Thymus (tissue), 11 donors: ENCODE data around the gene KRTAP4-16. TPM values are rescaled to one million over a fixed set of nuclear protein-coding genes. Genes with fewer than 3 reads are reported as not detected.
"Not testable (repeated sequence)": the region's sequence is repeated elsewhere in the genome, so short reads cannot be mapped to it uniquely, and the experiment has no call there.

Source experiments
- DNase-seq, 9 donors: peaks; one replicate each; pipeline ENCODE4 v3.0.0-alpha.2; 2013; ENCODE audit warnings: low spot score in 9 of 9, low read depth in 6 of 9, missing footprints in 1 of 9
- H3K27ac ChIP-seq, 2 donors: one replicate each; pipeline ENCODE4 v1.5.1; 2013; ENCODE audit warnings: control low read depth in 1 of 2, low read depth in 1 of 2, low read length in 1 of 2, mild to moderate bottlenecking in 1 of 2, moderate library complexity in 1 of 2
- H3K27me3 ChIP-seq, 2 donors: one replicate each; pipeline ENCODE4 v1.5.1; 2013; ENCODE audit warnings: low read length in 1 of 2; ENCODE audit not compliant: control insufficient read depth in 2 of 2, insufficient read depth in 1 of 2
- H3K36me3 ChIP-seq, 2 donors: one replicate each; pipeline ENCODE4 v1.5.1; 2013; ENCODE audit warnings: low read length in 1 of 2, mild to moderate bottlenecking in 1 of 2, moderate library complexity in 1 of 2; ENCODE audit not compliant: control insufficient read depth in 2 of 2, insufficient read depth in 2 of 2
- H3K4me1 ChIP-seq, 2 donors: one replicate each; pipeline ENCODE4 v1.5.1; 2013; ENCODE audit warnings: low read length in 2 of 2; ENCODE audit not compliant: control insufficient read depth in 2 of 2, insufficient read depth in 2 of 2
- H3K4me3 ChIP-seq, 2 donors: one replicate each; pipeline ENCODE4 v1.5.1; 2013; ENCODE audit warnings: low read length in 2 of 2, control low read depth in 1 of 2, mild to moderate bottlenecking in 1 of 2
- H3K9me3 ChIP-seq, 2 donors: one replicate each; pipeline ENCODE4 v1.5.1; 2013; ENCODE audit warnings: low read length in 1 of 2, mild to moderate bottlenecking in 1 of 2; ENCODE audit not compliant: control insufficient read depth in 2 of 2, insufficient read depth in 1 of 2
- WGBS: extraction: QIAGEN DNeasy Blood & Tissue Kit; methylation state at CpG from one replicate; pipeline ENCODE4 v1.1.7; 2013; 5-methylcytosine and 5-hydroxymethylcytosine counted together
- polyA plus RNA-seq: library from polyadenylated mRNA; stranded (reverse); fragments of 200-250 nt; gene quantifications from one replicate; pipeline ENCODE4 v1.2.3, GENCODE V29; 2013
- total RNA-seq: library from RNA; stranded (reverse); fragments of 120-200 nt; gene quantifications from one replicate; pipeline ENCODE4 v1.2.4, GENCODE V29; 2013
- donor health status: healthy.

The KRTAP4-16 gene
- total and polyA plus RNA-seq, 2 donors: not detected

- H3K4me3 ChIP-seq, H3K9me3 ChIP-seq, H3K4me1 ChIP-seq, H3K27ac ChIP-seq, DNase-seq, H3K27me3 ChIP-seq, H3K36me3 ChIP-seq: not testable (repeated sequence)
- WGBS: 93% methylated on average over 7 of the region's 16 CpGs
Measured at GRCh38 chr17:41065016-41065689, 36.9 kb downstream of the KRTAP4-16 start.

GRCh38 chr17:41064301-41064700 is 37.7 kb downstream of the KRTAP4-16 start:
- 67% methylated on average over 1 of the region's 1 CpG for WGBS
- H3K4me3 ChIP-seq: no peak overlapping the region
- peaks cover 0 to 6% of the 10 kb centered on the region in 2 donors for H3K27me3 ChIP-seq
- H3K27ac ChIP-seq: no peak overlapping the region
- no peak for DNase-seq
- H3K9me3 ChIP-seq: no peaks in the 10 kb centered on the region
- H3K4me1 ChIP-seq: no peaks in the 10 kb centered on the region
- no peaks in the 10 kb centered on the region for H3K36me3 ChIP-seq

- Histone ChIP-seq H3K27ac (no peak overlapping the region), H3K27me3 (peaks cover 0 to 6% of the 10 kb centered on the region in 2 donors), H3K4me1 (no peaks in the 10 kb centered on the region), H3K36me3 (no peaks in the 10 kb centered on the region), H3K9me3 (no peaks in the 10 kb centered on the region), H3K4me3 (no peak overlapping the region)
- DNase-seq: no peak
- 94% methylated on average over 4 of the region's 4 CpGs for WGBS
Measured at GRCh38 chr17:41063449-41063848, 38.6 kb downstream of the KRTAP4-16 start.

- H3K27me3 ChIP-seq: peaks cover 0 to 6% of the 10 kb centered on the region in 2 donors
- no peaks in the 10 kb centered on the region for H3K36me3 ChIP-seq
- no peak for DNase-seq
- no peaks in the 10 kb centered on the region for H3K4me1 ChIP-seq
- H3K4me3 ChIP-seq: no peak overlapping the region
- WGBS: 91% methylated on average over 1 of the region's 1 CpG
- no peaks in the 10 kb centered on the region for H3K9me3 ChIP-seq
- no peak overlapping the region for H3K27ac ChIP-seq
Measured at GRCh38 chr17:41061964-41062363, 40.0 kb downstream of the KRTAP4-16 start.

- Histone ChIP-seq H3K4me1 (no peaks in the 10 kb centered on the region), H3K4me3 (no peak within 1 kb of the TSS), H3K27me3 (peaks cover 0 to 6% of the 10 kb centered on the region in 2 donors), H3K36me3 (no peaks in the 10 kb centered on the region), H3K27ac (no peak within 1 kb of the TSS), H3K9me3 (no peaks in the 10 kb centered on the region)
- DNase-seq: no peak
- 82% methylated on average over 6 of the region's 6 CpGs for WGBS
Measured at GRCh38 chr17:41060052-41060604, 41.9 kb downstream of the KRTAP4-16 start, which contains the start of gene KRTAP2-3. Gene KRTAP2-3, minus strand, starts transcription at chr17:41060114. Its CDS starts 64 bp downstream, at chr17:41060050.

GRCh38 chr17:41059276-41060051 is 42.5 kb downstream of the KRTAP4-16 start:
- DNase-seq, H3K4me1 ChIP-seq, H3K4me3 ChIP-seq, H3K9me3 ChIP-seq, H3K27me3 ChIP-seq, H3K36me3 ChIP-seq, H3K27ac ChIP-seq: not testable (repeated sequence)
- 62% methylated on average over 10 of the region's 31 CpGs for WGBS

GRCh38 chr17:41058741-41059140 is 43.3 kb downstream of the KRTAP4-16 start:
- WGBS: 98% methylated on average over 5 of the region's 5 CpGs
- Histone ChIP-seq H3K4me3 (no peak overlapping the region), H3K36me3 (no peaks in the 10 kb centered on the region), H3K4me1 (no peaks in the 10 kb centered on the region), H3K27me3 (peaks cover 0 to 6% of the 10 kb centered on the region in 2 donors), H3K27ac (no peak overlapping the region), H3K9me3 (no peaks in the 10 kb centered on the region)
- DNase-seq: no peak

- Histone ChIP-seq H3K4me1 (no peaks in the 10 kb centered on the region), H3K27ac (no peak overlapping the region), H3K4me3 (no peak overlapping the region), H3K27me3 (peaks cover 0 to 6% of the 10 kb centered on the region in 2 donors), H3K9me3 (no peaks in the 10 kb centered on the region), H3K36me3 (no peaks in the 10 kb centered on the region)
- DNase-seq: no peak
- 95% methylated on average over 1 of the region's 1 CpG for WGBS
Measured at GRCh38 chr17:41057547-41057946, 44.5 kb downstream of the KRTAP4-16 start.

GRCh38 chr17:41055130-41055529 is 46.9 kb downstream of the KRTAP4-16 start, which contains the start of gene KRTAP2-2:
Gene KRTAP2-2, minus strand, starts transcription at chr17:41055230. Its CDS starts 19 bp downstream, at chr17:41055211.
- H3K4me1 ChIP-seq, H3K27me3 ChIP-seq, DNase-seq, H3K27ac ChIP-seq, H3K4me3 ChIP-seq, H3K36me3 ChIP-seq, H3K9me3 ChIP-seq: not testable (repeated sequence)
- WGBS: 97% methylated on average over 1 of the region's 6 CpGs
